Renal cortex interstitium (tissue), 11 donors: ENCODE measurements around the gene ABR. TPM values are rescaled to one million over a fixed set of nuclear protein-coding genes. Genes with fewer than 3 reads are reported as not detected.
A peak's percentile ranks its signal among the peaks of the same experiment; 100 is the strongest.
"Not testable (repeated sequence)": the region's sequence is repeated elsewhere in the genome, so short reads cannot be mapped to it uniquely, and the experiment has no call there.

Source experiments
- DNase-seq, 11 donors: peaks; one replicate each; pipeline ENCODE4 v3.0.0-alpha.2; 2013; ENCODE audit warnings: low read depth in 9 of 11, low spot score in 4 of 11; ENCODE audit errors: extremely low read depth in 1 of 11
- polyA plus RNA-seq, 3 donors: library from polyadenylated mRNA; unstranded; fragments of 120-200 nt; gene quantifications; one replicate each; pipeline ENCODE4 v1.2.1, GENCODE V29; 2013; ENCODE audit not compliant: insufficient read length in 3 of 3

The ABR gene
- polyA plus RNA-seq, 3 donors, result 57.1 to 65.6 (median 58.5) TPM

DNA sequence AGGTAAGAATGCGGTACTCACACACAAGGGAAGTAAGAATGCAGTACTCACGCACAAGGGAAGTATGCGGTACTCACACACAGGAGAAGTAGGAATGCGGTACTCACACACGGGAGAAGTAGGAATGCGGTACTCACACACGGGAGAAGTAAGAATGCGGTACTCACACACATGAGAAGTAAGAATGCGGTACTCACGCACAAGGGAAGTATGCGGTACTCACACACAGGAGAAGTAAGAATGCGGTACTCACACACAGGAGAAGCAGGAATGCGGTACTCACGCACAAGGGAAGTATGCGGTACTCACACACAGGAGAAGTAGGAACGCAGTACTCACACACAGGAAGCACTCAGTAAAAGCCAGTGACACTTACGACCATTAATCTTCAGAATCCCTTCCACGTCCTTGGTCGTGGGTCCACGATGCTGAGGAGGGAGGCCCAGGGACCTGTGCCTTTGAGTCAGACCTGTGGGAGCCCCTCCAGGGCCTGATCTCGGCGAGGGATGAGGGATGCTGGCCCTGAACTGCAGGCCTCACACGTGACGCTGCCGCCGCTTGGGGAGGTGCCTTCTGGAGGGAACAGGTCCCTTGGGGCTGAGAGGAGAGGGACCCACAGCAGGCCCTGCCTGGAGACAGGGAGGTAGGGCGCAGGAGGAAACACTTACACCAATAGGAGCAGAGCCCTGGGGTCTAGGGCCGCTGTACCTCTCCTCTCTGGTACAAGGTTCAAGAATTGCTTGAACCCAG, 20.2 kb downstream of the ABR start:
- DNase-seq, result no peak

DNA sequence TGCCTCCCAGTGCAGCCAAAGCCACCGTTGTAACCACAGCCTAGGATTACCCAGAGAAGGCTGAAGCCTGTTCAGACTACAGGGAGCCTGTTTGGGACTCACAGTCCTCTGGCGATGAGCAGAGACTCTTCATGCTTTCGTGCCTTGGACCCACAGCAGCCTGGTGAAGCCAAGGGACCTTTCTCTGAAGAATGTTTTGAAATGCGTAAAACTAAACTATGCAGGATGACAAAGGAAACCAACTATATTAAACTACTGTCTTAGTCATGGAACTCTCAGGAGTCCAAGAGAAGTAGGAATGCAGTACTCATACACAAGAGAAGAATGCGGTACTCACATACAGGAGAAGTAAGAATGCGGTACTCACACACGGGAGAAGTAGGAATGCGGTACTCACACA, 20.9 kb downstream of the ABR start:
- no peak for DNase-seq

GRCh38 chr17:1156864-1157263, 22.9 kb downstream of the ABR start:
- no peak for DNase-seq

GRCh38 chr17:1154704-1155103, 25.1 kb downstream of the ABR start:
- DNase-seq, result no peak

DNA sequence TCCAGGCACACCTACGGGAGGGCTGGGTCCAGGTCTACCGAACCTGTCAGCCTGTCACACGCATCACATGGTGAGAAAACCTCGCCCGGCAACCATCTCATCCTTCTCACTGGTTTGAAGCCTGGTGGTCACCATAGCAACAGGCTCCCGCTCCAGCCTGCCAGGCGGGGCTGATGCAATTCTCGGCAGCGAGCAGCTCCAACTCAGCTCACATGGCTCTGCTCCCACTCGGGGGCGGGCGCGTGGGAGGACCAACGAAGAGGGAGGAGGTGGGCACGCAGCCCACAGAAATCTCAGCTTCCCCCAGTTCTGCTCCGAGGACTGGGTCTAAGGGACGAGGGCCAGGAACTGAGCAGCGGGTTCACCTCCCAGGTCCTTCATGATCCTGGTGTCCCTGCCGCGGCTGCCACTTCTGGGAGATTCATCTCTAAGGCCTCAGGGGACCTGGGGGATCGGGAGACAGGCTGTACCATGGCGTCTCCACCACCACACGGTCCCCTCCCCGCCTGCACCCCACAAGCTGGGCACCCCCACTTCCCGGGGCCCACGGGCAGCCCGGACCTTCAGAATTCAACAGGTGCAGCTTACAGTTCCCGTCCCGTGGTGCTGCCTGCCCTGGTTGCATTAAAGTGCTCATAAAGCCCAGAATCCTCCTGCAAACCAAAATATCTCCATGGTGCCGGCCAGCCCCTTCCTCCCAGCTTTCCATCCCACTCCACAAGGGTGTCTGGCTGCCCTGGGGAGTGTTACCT, 25.8 kb downstream of the ABR start:
- no peak for DNase-seq

DNA sequence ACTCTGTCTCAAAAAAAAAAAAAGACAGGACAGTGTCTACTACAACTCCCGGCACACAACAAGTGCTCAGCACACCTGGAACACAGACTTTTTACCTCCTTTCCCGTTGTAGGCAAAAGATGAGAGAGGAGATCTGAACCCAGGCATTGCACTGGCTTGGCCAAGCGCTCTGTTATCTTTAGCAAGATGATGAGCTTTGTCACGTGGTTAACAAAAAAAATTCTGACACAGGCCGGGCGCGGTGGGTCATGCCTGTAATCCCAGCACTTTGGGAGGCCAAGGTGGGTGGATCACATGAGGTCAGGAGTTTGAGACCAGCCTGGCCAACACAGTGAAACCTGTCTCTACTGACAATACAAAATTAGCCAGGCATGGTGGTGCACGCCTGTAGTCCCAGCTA, 27.2 kb downstream of the ABR start:
- DNase-seq, result not testable (repeated sequence)

DNA sequence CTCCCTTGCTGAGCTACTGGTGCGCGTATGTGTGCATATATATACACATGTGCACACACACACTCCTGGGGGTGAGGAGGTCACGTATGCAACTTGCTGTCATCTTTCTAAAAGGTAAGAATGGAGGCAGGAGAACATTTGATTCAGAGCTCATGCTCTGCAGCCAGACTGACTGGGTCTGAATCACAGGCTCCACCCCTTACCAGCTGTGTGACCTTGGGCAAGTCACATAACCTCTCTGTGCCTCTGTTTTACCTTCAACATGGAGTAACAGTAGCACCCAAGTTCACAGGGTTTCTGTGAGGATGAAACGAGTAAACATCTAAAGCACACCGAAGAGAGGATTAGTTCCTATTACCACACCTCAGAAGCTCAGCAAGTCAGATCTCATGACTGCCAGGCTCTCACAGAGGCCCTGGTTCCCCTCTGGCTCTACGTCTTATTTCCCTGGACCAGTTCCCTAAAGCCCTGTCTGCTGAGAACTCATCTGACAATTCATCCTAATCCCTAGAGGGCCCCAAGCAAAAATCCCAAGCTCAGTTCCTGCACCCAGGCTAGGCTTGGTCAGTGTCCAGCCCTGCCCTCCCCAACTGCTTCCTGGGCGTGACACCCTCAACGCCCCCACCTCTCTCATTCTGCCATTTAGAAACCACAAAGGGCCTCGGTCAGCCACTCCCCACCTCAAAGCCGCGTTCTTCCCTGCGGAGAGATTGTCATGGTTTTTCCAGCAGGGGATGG, 28.7 kb downstream of the ABR start:
- DNase-seq, result no peak

- DNase-seq, result no peak
Observed at GRCh38 chr17:1149869-1150268, 29.9 kb downstream of the ABR start.

DNA sequence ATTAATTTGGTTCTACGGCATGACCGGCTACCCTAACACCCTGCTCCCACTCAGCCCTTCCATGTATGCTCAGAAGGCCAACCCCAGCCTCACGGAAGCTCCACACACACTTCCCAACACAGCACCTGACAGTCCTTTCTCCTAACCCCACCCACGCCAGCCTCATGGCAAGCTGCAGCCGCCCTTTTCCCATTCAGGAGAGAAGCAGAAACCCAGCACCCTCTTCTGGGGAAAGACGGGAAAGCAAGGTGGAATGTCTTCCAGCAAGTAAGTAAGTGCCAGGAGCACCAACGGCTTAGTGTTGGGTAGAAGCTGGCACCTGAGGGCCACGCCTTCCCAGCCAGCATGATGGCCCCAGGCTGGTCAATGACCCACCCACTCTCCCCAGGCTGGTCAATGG, 32.1 kb downstream of the ABR start:
- DNase-seq, result peak in 4 of 11 donors; percentile 44 to 68 (median 64)

DNA sequence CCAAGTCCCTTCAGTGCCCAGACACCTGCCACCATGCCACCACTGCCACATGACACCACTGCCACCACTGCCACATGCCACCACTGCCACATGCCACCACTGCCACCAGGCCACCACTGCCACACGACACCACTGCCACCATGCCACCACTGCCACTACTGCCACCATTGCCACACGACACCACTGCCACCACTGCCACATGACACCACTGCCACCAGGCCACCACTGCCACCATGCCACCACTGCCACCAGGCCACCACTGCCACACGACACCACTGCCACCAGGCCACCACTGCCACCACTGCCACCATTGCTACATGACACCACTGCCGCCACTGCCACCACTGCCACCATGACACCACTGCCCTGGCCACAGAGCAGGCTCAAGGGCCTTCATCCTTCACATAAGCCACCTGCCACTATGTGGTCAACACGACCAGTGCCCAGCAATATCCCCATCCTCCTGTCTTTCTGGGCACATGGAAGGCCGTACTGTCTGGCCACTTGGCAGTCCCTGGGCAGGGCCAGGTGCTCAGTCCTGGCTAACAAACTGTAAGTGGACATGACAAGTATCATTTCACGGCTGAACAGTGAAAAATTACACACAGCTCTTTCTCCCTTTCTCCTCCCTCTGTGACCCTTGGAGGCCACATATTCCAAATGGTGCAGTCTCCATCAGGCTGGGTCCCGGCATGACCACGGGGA, 33.1 kb downstream of the ABR start:
- no peak for DNase-seq

GRCh38 chr17:1145311-1145986, 34.3 kb downstream of the ABR start:
- no peak for DNase-seq

GRCh38 chr17:1144162-1144561, 35.6 kb downstream of the ABR start:
- DNase-seq, result no peak

DNA sequence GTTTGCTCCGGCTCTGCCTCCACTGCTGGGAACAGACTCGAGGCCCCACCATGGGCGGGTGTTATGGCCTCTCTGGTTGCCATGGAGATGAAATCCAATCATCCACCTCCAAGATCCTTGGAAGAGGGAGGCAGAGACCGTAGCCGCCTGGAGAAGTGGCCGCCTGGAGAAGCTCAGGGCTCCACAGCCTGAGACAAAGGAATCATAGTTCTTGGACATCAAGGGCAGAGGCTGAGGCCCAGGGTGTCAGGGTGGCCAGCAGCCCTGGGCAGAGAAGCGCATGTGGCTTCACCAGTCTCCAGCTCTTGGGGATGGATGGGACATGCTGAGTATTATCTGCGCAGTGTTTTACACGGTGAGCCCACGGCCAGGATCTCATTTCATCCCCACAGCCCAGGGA, 36.2 kb downstream of the ABR start:
- peak in 10 of 11 donors; percentile 49 to 88 (median 74) for DNase-seq

- no peak for DNase-seq
Observed at GRCh38 chr17:1142561-1142971, 37.2 kb downstream of the ABR start.

- no peak for DNase-seq
Observed at GRCh38 chr17:1137465-1137894, 42.3 kb downstream of the ABR start.

- DNase-seq, result no peak
Observed at GRCh38 chr17:1136748-1137147, 43.0 kb downstream of the ABR start.

DNA sequence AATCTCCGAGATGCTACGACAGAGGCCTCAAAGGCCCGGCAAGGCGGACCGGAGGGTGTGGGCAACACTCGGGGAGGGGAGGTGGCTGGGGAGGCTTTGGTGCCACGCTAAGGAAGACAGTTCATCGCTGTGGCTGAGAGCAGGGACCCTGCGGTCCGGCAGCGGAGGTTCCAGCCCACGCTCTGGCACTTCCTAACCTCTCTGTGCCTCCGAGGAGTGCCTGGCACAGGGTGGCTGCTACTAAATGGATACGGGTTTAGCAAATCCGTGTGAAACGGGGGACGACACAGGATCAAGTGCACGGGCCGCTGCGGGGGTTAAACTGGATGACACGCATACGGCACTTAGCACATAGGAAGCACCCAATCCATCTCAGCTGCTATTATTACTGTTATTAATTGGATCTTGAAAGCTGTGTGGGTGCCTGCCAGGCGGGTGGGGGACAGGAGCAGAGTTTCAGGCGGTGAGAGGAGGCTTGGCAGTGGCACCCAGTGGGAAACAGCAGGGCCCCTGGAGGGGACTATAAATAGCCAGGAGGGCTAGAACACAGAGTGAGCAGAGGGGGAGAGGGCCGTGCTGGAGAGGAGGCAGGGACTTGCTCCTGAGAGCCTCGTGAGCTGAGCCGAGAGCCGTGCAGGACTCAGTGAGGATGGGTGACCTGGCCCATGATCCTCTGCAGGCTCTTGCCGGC, 45.0 kb downstream of the ABR start:
- no peak for DNase-seq

DNA sequence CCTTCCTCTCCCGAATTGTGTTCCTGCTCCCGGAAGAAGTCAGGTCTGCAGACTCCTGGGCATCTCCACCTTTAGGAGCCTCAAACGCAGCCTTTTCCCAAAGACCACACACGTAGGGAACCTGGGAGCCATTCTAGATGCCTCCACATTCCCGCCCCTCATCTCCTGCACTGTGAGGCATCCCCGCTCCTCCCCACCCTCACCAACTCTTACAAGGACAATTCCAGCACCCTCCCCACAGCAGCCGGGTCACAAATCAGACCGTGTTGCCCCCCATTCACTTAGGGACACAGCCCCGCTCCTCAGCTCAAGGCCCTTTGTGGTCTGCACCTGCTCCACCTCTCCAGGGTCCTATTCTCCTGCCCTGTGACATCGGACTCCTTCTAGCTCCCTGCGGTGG, 49.6 kb downstream of the ABR start:
- DNase-seq, result no peak
